ENCODE measurements around the gene VARS1. TPM values are rescaled to one million over a fixed set of nuclear protein-coding genes. Genes with fewer than 3 reads are reported as not detected.
A peak's percentile ranks its signal among the peaks of the same experiment; 100 is the strongest.
"Not testable (repeated sequence)": the region's sequence is repeated elsewhere in the genome, so short reads cannot be mapped to it uniquely, and the experiment has no call there.

VARS1 gene
- total RNA-seq = 39.7 and 116 TPM in 2 replicates

- peak; percentile 94 for DNase-seq
These were observed at the start of gene VARS1 for GRCh38 chr6:31795616-31796298. VARS1 (minus strand) TSS chr6:31795752; CDS start chr6:31795217, 535 bp downstream.

DNA sequence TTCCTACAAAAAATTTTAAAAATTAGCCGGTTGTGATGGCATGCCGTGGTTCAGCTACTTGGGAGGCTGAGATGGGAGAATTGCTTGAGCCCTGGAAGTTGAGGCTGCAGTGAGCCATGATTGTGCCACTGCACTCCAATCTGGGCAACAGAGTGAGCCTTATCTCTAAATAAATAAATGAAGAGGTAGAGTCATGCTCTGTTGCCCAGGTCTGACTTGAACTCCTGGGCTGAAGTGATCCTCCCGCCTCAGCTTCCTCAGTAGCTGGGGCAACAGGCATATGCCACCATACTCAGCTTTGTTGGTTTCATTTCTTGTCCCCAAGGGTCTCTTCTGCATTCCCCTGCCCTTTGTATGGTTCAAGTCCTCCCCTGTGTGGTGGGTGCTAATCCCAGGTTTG, 49.0 kb upstream of the VARS1 start:
- no peak for DNase-seq

DNA sequence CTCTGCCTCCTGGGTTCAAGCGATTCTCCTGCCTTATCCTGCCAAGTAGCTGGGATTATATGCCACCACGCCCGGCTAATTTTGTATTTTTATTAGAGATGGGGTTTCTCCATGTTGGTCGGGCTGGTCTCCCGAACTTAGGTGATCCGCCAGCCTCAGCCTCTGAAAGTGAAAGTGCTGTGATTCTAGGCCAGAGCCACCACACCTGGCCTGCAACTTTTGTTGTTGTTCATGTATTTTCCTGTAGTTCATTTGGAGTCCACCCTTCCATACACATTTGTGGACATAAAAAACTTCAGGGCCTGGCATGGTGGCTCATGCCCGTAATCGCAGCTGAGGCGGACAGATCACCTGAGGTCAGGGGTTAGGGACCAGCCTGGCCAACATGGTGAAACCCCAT, 46.5 kb upstream of the VARS1 start:
- no peak for DNase-seq

DNA sequence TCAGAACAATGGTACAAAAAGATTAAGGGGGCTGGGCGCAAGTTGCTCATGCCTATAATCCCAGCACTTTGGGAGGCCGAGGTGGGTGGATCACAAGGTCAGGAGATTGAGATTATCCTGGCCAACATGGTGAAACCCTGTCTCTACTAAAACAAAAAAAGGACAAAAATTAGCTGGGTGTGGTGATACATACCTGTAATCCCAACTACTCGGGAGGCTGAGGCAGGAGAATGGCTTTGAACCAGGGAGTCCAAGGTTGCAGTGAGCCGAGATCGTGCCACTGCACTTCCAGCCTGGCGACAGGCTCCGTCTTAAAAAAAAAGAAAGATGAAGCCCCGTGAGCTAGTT, 44.2 kb upstream of the VARS1 start:
- not testable (repeated sequence) for DNase-seq

GRCh38 chr6:31838968-31839367, 43.4 kb upstream of the VARS1 start:
- no peak for DNase-seq

GRCh38 chr6:31838114-31838553, 42.6 kb upstream of the VARS1 start:
- not testable (repeated sequence) for DNase-seq

GRCh38 chr6:31837369-31838113, 42.0 kb upstream of the VARS1 start:
- DNase-seq = peak; percentile 60

GRCh38 chr6:31836474-31837368, 41.2 kb upstream of the VARS1 start:
- DNase-seq = peak; percentile 33

DNA sequence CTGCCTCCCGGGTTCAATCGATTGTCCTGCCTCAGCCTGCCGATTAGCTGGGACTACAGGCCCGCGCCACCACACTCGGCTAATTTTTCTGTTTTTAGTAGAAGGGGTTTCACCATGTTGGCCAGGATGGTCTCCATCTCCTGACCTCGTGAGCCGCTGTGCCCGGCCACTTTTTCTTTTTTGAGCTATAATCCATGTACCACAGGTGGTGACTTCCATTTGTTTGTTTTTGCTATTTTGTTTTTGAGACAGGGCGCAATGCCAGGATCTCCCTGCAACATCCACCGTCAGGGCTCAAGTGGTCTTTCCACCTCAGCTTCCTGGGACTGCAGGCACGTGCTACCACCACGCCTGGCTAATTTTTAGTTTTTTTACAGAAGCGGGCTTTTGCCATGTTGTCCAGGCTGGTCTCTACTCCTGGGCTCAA, 40.5 kb upstream of the VARS1 start:
- DNase-seq = no peak

DNA sequence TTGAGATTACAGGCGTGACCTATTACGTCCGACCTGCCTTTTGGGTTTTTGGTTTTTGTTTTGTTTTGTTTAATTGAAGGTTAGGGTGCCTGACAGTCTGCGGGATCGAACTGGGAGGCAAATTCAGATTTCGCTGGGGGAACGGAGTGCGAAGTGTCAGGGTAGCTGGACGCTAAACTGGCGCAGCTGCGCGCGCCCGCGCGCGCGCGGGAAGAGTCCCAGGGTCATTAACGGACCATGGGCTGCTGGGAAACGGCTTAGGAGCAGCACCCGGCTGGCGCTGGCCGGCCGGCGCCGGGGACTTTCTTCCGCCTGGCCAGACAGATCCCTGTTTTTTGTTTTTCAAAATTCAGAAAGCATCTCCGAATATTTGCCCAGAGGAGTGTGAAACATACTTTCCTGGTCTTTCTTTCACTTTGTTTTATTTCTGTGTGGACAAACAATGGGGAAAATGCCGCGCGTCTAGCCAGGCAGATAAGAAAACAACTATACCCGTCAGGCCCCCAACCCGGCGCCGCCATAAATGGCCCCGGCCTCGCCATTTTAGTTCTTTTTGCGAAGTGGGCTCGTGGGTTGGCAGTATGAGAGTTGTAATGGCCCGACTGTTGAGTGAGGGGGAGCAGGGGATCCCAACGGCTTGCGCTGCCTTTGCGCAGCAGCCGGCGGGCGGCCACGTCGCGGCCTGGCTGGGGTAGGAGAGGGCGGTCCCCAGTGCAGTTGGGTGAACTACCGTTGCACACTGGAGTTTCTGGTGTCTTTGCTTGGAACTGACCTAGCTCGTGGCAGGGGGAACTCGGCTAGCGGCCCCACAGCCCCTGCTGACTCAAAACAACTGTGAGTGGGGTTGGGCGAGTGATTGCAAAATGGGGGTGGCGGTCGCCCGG, 39.1 kb upstream of the VARS1 start:
- DNase-seq = peak; percentile 90

GRCh38 chr6:31831350-31832215, 36.0 kb upstream of the VARS1 start:
- DNase-seq = no peak

- DNase-seq = no peak
These were observed 35.4 kb upstream of the VARS1 start for GRCh38 chr6:31830886-31831335.

DNA sequence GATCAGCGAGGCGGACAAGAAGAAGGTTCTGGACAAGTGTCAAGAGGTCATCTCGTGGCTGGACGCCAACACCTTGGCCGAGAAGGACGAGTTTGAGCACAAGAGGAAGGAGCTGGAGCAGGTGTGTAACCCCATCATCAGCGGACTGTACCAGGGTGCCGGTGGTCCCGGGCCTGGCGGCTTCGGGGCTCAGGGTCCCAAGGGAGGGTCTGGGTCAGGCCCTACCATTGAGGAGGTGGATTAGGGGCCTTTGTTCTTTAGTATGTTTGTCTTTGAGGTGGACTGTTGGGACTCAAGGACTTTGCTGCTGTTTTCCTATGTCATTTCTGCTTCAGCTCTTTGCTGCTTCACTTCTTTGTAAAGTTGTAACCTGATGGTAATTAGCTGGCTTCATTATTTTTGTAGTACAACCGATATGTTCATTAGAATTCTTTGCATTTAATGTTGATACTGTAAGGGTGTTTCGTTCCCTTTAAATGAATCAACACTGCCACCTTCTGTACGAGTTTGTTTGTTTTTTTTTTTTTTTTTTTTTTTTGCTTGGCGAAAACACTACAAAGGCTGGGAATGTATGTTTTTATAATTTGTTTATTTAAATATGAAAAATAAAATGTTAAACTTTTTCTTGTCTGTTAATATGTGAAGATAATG, 34.2 kb upstream of the VARS1 start:
- DNase-seq = peak; percentile 75

GRCh38 chr6:31827286-31828079, 31.9 kb upstream of the VARS1 start, which contains the start of gene HSPA1B:
HSPA1B (plus strand) TSS chr6:31827738; CDS start chr6:31827951, 213 bp downstream.
- DNase-seq = peak; percentile 100

DNA sequence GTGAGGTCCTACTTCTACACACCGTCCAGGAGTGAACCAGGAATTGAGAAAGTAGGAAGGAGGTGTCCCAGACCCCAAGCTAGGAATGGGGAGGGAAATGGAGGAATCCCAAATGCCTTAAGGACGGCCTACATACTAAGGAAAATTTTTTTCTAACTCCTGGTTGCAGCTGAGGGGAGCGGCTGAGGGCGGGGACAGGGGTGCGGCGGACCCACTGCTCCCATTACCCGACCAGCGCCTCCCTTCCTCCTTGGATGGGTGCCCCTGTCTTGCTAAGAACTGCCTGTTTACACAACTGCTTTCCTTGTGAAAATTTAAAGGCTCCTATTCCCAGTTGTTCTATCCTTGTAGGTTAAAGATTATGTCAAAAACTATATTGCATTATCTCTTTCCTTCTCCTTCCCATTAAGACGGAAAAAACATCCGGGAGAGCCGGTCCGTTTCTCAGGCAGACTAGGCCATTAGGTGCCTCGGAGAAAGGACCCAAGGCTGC, 31.3 kb upstream of the VARS1 start:
- DNase-seq = no peak

DNA sequence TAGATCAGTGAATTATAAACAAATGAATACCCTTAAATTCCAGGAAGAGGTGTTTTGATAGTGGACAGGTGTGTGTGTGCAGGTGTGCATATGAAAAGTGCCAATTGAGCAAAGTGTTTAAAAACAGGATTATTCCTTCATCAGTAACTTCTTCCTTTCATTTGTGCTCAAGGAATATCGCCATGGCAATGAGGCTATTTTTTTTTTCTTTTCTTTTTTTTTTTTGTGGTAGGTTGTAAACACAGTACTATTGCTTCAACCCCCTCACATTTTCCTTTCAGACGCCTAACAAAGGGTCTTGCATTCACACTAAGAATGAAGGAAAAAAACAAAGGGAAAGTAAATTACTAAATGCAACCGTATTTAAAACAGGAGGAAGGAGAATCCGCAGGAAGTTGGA, 30.0 kb upstream of the VARS1 start:
- no peak for DNase-seq

DNA sequence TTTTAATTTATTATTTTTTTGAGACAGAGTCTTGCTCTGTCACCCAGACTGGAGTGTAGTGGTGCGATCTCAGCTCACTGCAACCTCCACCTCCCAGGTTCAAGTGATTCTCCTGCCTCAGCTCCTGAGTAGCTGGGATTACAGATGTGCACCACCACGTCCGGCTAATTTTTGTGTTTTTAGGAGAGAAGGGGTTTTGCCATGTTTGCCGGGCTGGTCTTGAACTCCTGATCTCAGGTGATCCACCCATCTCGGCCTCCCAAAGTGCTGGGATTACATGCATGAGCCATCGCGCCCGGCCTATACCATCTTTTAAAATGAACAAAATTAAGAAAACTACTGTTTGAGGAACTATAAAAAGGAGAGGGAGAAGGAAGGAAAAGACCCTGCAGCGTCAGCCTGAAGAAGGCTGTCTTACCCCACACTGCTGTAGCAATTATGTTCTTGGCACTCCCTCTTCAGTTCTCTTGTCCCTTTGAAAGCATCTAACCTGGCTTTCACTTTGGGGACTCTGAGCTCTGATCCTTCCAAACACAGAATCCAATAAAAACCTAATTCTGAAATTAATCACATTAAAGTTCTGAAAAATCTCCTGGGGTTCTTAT, 28.1 kb upstream of the VARS1 start:
- not testable (repeated sequence) for DNase-seq

DNA sequence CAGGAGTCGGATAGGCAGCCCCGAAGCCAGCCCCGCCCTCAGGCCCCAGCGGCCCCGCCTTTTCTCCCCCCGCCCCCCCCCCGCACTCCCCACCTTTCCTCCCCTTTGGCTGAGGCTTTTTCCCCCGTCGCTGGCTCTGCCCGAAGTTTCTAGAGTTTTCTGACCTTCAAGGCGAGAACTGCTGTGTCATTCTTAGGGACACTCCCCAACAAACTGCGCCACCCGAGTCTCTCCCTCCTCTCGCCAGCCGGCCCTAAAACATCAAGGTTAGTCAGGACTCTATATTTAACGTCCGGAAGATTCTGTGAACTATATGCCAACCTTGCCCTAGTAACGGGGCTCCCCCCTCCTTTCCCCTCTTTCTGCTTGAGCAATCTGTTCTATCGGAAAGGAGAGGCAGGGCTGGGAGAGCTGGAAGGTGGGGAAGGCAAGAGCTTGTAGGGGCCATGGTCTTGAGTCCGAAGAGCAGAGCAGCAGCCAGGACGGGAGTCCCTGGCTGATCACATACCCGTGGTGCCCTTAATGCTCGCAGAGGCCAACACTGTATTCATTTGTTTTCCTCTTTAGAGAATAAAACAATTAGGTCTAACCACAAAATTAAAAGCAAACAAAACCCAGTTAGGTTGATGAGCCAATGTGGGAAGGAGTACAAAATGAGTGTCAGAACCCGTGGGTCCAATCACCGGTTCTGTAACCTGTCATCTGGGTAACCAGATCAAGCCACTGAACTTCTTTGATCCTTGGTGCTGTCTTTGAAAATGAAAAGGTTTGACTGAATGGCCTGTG, 26.7 kb upstream of the VARS1 start:
- DNase-seq = peak; percentile 73
